ENCODE measurements around the gene CGB7.

Gene CGB7

GRCh38 chr19:49017041-49017665, 40.4 kb downstream of the CGB7 start, which contains the start of gene LHB:
Gene LHB, minus strand, starts transcription at chr19:49017091. Its CDS starts 10 bp downstream, at chr19:49017081.
- Histone ChIP-seq H3K27me3 (ENCODE audit: insufficient read depth, low read length, poor library complexity) (peaks cover 3% of the 10 kb centered on the region), H4K20me1 (ENCODE audit: insufficient read depth, low read length) (peaks cover 6% of the 10 kb centered on the region; the same call in 1 of the 2 replicates), H2AFZ (ENCODE audit: low read depth, low read length) (no peak within 1 kb of the TSS), H3K27ac (ENCODE audit: low read length) (no peak within 1 kb of the TSS), H3K4me2 (ENCODE audit: insufficient read depth, low read length) (no peak within 1 kb of the TSS), H3K4me3 (ENCODE audit: low read depth in 1 of 2, low read length in 2 of 2) (no peak within 1 kb of the TSS), H3K4me1 (ENCODE audit: insufficient read depth, low read length) (peaks cover 3% of the 10 kb centered on the region; the same call in 1 of the 2 replicates), H3K9ac (ENCODE audit: low read depth, low read length) (no peak within 1 kb of the TSS), H3K79me2 (ENCODE audit: insufficient read depth, low read length) (no peaks in the 10 kb centered on the region), H3K9me3 (ENCODE audit: insufficient read depth, low read length, severe bottlenecking) (no peaks in the 10 kb centered on the region), H3K36me3 (ENCODE audit: insufficient read depth, low read length) (peaks cover 42% of the 10 kb centered on the region)
- TF ChIP-seq CTCF (IDR thresholded peaks at IDR 0.05; ENCODE audit: borderline replicate concordance, extremely low read depth, low read length, poor library complexity, severe bottlenecking) (no peak), EZH2 (IDR thresholded peaks at IDR 0.05; ENCODE audit: borderline replicate concordance, low read depth, low read length, severe bottlenecking) (no peak)
- no peak for ATAC-seq (ENCODE audit: insufficient read depth, low read depth)
- no peak for DNase-seq

DNA sequence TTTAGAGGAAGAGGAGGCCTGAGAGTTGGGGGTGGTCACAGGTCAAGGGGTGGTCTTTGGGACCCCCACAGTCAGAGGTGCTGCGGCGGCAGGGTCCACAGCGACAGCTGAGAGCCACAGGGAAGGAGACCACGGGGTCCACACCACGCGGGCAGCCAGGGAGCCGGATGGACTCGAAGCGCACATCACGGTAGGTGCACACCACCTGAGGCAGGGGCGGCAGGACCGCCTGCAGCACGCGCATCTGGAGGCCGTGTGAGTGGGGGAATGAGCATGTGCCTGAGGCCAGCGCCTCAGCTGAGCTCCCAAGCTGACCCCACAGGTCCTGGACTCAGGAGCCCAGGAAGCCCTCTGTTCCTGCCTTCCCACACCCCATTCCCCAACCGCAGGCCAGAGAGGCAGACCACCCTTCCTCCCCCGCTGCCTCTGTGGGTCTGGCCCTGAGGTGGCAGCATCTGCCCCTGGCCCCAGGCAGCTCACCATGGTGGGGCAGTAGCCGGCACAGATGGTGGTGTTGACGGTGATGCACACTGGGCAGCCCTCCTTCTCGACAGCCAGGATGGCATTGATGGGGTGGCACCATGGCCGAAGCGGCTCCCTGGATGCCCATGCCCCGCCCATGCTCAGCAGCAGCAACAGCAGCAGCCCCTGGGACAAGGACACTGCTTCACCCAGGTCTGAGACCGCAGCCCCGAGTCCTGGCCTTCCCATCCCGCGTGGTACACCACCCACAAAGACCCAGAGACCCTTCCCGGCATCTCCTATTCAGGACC, 41.3 kb downstream of the CGB7 start:
- no peak overlapping the region for H3K4me3 ChIP-seq (ENCODE audit: low read depth in 1 of 2, low read length in 2 of 2)
- no peak for DNase-seq
- no peak overlapping the region for H3K4me2 ChIP-seq (ENCODE audit: insufficient read depth, low read length)
- no peak for TF ChIP-seq EZH2 (IDR thresholded peaks at IDR 0.05; ENCODE audit: borderline replicate concordance, low read depth, low read length, severe bottlenecking)
- TF ChIP-seq CTCF (IDR thresholded peaks at IDR 0.05; ENCODE audit: borderline replicate concordance, extremely low read depth, low read length, poor library complexity, severe bottlenecking), result no peak
- no peak overlapping the region for H3K9ac ChIP-seq (ENCODE audit: low read depth, low read length)
- peaks cover 3% of the 10 kb centered on the region; the same call in 1 of the 2 replicates for H3K4me1 ChIP-seq (ENCODE audit: insufficient read depth, low read length)
- H3K79me2 ChIP-seq (ENCODE audit: insufficient read depth, low read length), result no peaks in the 10 kb centered on the region
- peaks cover 3% of the 10 kb centered on the region for H3K27me3 ChIP-seq (ENCODE audit: insufficient read depth, low read length, poor library complexity)
- H3K36me3 ChIP-seq (ENCODE audit: insufficient read depth, low read length), result peaks cover 51% of the 10 kb centered on the region
- peaks cover 13% of the 10 kb centered on the region; the same call in 1 of the 2 replicates for H4K20me1 ChIP-seq (ENCODE audit: insufficient read depth, low read length)
- H3K27ac ChIP-seq (ENCODE audit: low read length), result no peak overlapping the region
- no peaks in the 10 kb centered on the region for H3K9me3 ChIP-seq (ENCODE audit: insufficient read depth, low read length, severe bottlenecking)
- H2AFZ ChIP-seq (ENCODE audit: low read depth, low read length), result no peak overlapping the region
- no peak for ATAC-seq (ENCODE audit: insufficient read depth, low read depth)

DNA sequence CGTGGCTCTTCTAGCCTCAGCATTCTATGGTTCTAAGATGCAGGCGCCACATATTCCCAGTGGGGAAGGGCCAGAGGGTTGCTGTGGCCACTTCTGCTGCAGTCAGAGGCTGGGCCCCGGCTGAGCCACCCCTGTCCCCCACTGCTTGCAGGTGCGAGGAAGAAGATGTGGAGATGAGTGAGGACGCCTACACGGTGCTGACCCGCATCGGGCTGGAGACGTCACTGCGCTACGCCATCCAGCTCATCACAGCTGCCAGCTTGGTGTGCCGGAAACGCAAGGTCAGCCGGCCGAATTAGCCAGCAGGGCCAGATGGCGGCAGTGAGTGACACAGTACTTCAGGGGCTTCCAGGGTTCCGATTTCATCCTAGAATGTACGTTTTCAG, 42.7 kb downstream of the CGB7 start:
- TF ChIP-seq CTCF (IDR thresholded peaks at IDR 0.05; ENCODE audit: borderline replicate concordance, extremely low read depth, low read length, poor library complexity, severe bottlenecking) (peak; percentile 2), EZH2 (IDR thresholded peaks at IDR 0.05; ENCODE audit: borderline replicate concordance, low read depth, low read length, severe bottlenecking) (no peak)
- H3K4me3 ChIP-seq (ENCODE audit: low read depth in 1 of 2, low read length in 2 of 2), result no peak overlapping the region
- peaks cover 3% of the 10 kb centered on the region for H3K27me3 ChIP-seq (ENCODE audit: insufficient read depth, low read length, poor library complexity)
- no peaks in the 10 kb centered on the region for H3K79me2 ChIP-seq (ENCODE audit: insufficient read depth, low read length)
- H3K27ac ChIP-seq (ENCODE audit: low read length), result no peak overlapping the region
- no peaks in the 10 kb centered on the region for H3K4me1 ChIP-seq (ENCODE audit: insufficient read depth, low read length)
- no peak for ATAC-seq (ENCODE audit: insufficient read depth, low read depth)
- no peak overlapping the region for H3K4me2 ChIP-seq (ENCODE audit: insufficient read depth, low read length)
- H3K36me3 ChIP-seq (ENCODE audit: insufficient read depth, low read length), result peaks cover 65% of the 10 kb centered on the region
- H4K20me1 ChIP-seq (ENCODE audit: insufficient read depth, low read length), result peaks cover 19% of the 10 kb centered on the region; the same call in 1 of the 2 replicates
- no peak for DNase-seq
- H3K9me3 ChIP-seq (ENCODE audit: insufficient read depth, low read length, severe bottlenecking), result no peaks in the 10 kb centered on the region
- no peak overlapping the region for H3K9ac ChIP-seq (ENCODE audit: low read depth, low read length)
- H2AFZ ChIP-seq (ENCODE audit: low read depth, low read length), result no peak overlapping the region
